Measurements from ENCODE around the gene CEACAM1.

GRCh38 chr19:42488783-42489521 is 39.3 kb downstream of the CEACAM1 start:
- TF ChIP-seq, protein P1, sequence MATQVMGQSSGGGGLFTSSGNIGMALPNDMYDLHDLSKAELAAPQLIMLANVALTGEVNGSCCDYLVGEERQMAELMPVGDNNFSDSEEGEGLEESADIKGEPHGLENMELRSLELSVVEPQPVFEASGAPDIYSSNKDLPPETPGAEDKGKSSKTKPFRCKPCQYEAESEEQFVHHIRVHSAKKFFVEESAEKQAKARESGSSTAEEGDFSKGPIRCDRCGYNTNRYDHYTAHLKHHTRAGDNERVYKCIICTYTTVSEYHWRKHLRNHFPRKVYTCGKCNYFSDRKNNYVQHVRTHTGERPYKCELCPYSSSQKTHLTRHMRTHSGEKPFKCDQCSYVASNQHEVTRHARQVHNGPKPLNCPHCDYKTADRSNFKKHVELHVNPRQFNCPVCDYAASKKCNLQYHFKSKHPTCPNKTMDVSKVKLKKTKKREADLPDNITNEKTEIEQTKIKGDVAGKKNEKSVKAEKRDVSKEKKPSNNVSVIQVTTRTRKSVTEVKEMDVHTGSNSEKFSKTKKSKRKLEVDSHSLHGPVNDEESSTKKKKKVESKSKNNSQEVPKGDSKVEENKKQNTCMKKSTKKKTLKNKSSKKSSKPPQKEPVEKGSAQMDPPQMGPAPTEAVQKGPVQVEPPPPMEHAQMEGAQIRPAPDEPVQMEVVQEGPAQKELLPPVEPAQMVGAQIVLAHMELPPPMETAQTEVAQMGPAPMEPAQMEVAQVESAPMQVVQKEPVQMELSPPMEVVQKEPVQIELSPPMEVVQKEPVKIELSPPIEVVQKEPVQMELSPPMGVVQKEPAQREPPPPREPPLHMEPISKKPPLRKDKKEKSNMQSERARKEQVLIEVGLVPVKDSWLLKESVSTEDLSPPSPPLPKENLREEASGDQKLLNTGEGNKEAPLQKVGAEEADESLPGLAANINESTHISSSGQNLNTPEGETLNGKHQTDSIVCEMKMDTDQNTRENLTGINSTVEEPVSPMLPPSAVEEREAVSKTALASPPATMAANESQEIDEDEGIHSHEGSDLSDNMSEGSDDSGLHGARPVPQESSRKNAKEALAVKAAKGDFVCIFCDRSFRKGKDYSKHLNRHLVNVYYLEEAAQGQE (IDR thresholded peaks at IDR 0.05; ENCODE audit: insufficient read depth in 1 of 2, low read depth in 2 of 2, low read length in 1 of 2) = no peak
- TF ChIP-seq POLR2AphosphoS5 (IDR thresholded peaks at IDR 0.05; ENCODE audit: low read depth, low read length) (no peak), CTCF (IDR thresholded peaks at IDR 0.05) (no peak)
